Measurements from ENCODE around the gene MUC21. TPM values are rescaled to one million over a fixed set of nuclear protein-coding genes. Genes with fewer than 3 reads are reported as not detected.

The MUC21 gene
- total RNA-seq, 2 experiments from 2014 or later, result not detected

Other genes with a start within 250 kb of the MUC21 start
- 100 to 1,000 TPM; 104 to 107 TPM for gene FLOT1, start 241.0 kb upstream of the MUC21 start, total RNA-seq
- gene IER3, start 239.2 kb upstream of the MUC21 start, total RNA-seq, result 100 to 1,000 TPM; 295 to 310 TPM
- 10 to 100 TPM; 12.0 to 13.7 TPM for gene DDR1, start 99.2 kb upstream of the MUC21 start, total RNA-seq
- 10 to 100 TPM; 44.5 to 46.4 TPM for gene GTF2H4, start 75.5 kb upstream of the MUC21 start, total RNA-seq
- 10 to 100 TPM; 79.5 to 80.9 TPM for gene VARS2, start 69.5 kb upstream of the MUC21 start, total RNA-seq
- gene SFTA2, start 51.5 kb upstream of the MUC21 start, total RNA-seq, result not detected
- not detected for gene MUCL3, start 42.7 kb upstream of the MUC21 start, total RNA-seq
- gene MUC22, start 26.8 kb downstream of the MUC21 start, total RNA-seq, result not detected
- not detected for gene C6orf15, start 128.9 kb downstream of the MUC21 start, total RNA-seq
- gene PSORS1C1, start 131.1 kb downstream of the MUC21 start, total RNA-seq, result under 1 TPM in 1 of 2 experiments, not detected in 1; 0.19 TPM
- gene CDSN, start 136.7 kb downstream of the MUC21 start, total RNA-seq, result not detected
- gene PSORS1C2, start 155.3 kb downstream of the MUC21 start, total RNA-seq, result not detected
- gene CCHCR1, start 174.1 kb downstream of the MUC21 start, total RNA-seq, result 10 to 100 TPM; 43.0 to 46.6 TPM
- gene TCF19, start 174.9 kb downstream of the MUC21 start, total RNA-seq, result 10 to 100 TPM; 86.1 to 89.8 TPM
- gene POU5F1, start 187.0 kb downstream of the MUC21 start, total RNA-seq, result not detected

All from activated naive CD8-positive, alpha-beta T cell treated with anti-CD3 and anti-CD28 coated beads for 36 hours (primary cell).